ENCODE measurements around the gene AKR1E2. TPM values are rescaled to one million over a fixed set of nuclear protein-coding genes. Genes with fewer than 3 reads are reported as not detected.

The AKR1E2 gene
- total and polyA plus RNA-seq, 2 donors (not counting 3 experiments of a cell fraction or from before 2014, with no cell fraction given): 4.0 to 8.2 TPM

- H3K79me2 ChIP-seq (ENCODE audit: control insufficient read depth, insufficient read depth, low read length): no peaks in the 10 kb centered on the region
- no peak for TF ChIP-seq MAX (IDR thresholded peaks at IDR 0.05; ENCODE audit: insufficient read depth, insufficient read length)
- TF ChIP-seq GATA2 (IDR thresholded peaks at IDR 0.05; ENCODE audit: insufficient read depth, insufficient read length, low read depth, low read length): no peak
- TF ChIP-seq MYC (IDR thresholded peaks at IDR 0.05; ENCODE audit: low read depth, low read length): no peak
- no peak for TF ChIP-seq CTCF (IDR thresholded peaks at IDR 0.05; ENCODE audit: extremely low read depth in 1 of 2, insufficient read depth in 1 of 2, low read depth in 1 of 2, low read length in 2 of 2)
- TF ChIP-seq POLR2A (IDR thresholded peaks at IDR 0.05; ENCODE audit: low read depth, low read length): no peak
- TF ChIP-seq POLR2AphosphoS5 (IDR thresholded peaks at IDR 0.05; ENCODE audit: insufficient read depth, low read depth, low read length): no peak
- TF ChIP-seq FOS (IDR thresholded peaks at IDR 0.05; ENCODE audit: borderline replicate concordance, insufficient read depth, low read length): no peak
- TF ChIP-seq EZH2 (IDR thresholded peaks at IDR 0.05; ENCODE audit: borderline replicate concordance, low read depth, low read length, severe bottlenecking): no peak
- no peak for TF ChIP-seq JUN (IDR thresholded peaks at IDR 0.05; ENCODE audit: borderline replicate concordance, insufficient read depth, insufficient read length, low read depth)
- POLR2A ChIA-PET: no interaction called here
- H3K36me3 ChIP-seq (ENCODE audit: control insufficient read depth in 2 of 2, extremely low read depth in 1 of 2, insufficient read depth in 2 of 2, low read length in 2 of 2): no peaks in the 10 kb centered on the region
- no peak for DNase-seq (ENCODE audit: low read depth, low spot score)
- intact Hi-C loops (cut with micrococcal nuclease): no loop called here
- H3K9me1 ChIP-seq (replicated peaks; ENCODE audit: control insufficient read depth, extremely low read depth, insufficient read depth, low read length): no peaks in the 10 kb centered on the region
- no peaks in the 10 kb centered on the region for H3K4me1 ChIP-seq (ENCODE audit: control insufficient read depth, extremely low read depth, insufficient read depth, low read length)
- BruUV-seq (replicated peaks): no TSS peak
- no peak overlapping the region for H3K9ac ChIP-seq (replicated peaks; ENCODE audit: extremely low read depth, insufficient read depth, low read length)
- H3K4me3 ChIP-seq (replicated peaks in 1 of 3; ENCODE audit: insufficient read depth in 1 of 3, low read depth in 1 of 3, low read length in 3 of 3): no peak overlapping the region
- no peak for FAIRE-seq
- dilution Hi-C loops (cut with MboI; ENCODE audit: extremely low pct_ligation_motif_present, low sequenced_read_pairs): no loop called here
- H3K9me3 ChIP-seq (replicated peaks; ENCODE audit: control insufficient read depth, insufficient read depth, low read length): no peaks in the 10 kb centered on the region
- no peak overlapping the region for H3K4me2 ChIP-seq (ENCODE audit: insufficient read depth, low read length)
- CTCF ChIA-PET: no interaction called here
- no peaks in the 10 kb centered on the region for H3K27me3 ChIP-seq (ENCODE audit: control insufficient read depth in 2 of 2, insufficient read depth in 2 of 2, low read length in 2 of 2)
- no peak overlapping the region for H2AFZ ChIP-seq (ENCODE audit: low read depth, low read length)
- H4K20me1 ChIP-seq (replicated peaks; ENCODE audit: control insufficient read depth, extremely low read depth, insufficient read depth, low read length): no peaks in the 10 kb centered on the region
- no peak overlapping the region for H3K27ac ChIP-seq (ENCODE audit: insufficient read depth, low read depth, low read length)
These were observed 66.7 kb downstream of the AKR1E2 start for GRCh38 chr10:4892681-4893080.
